Psoas muscle (tissue), 8 donors: ENCODE measurements around the gene GOLGA6L26. TPM values are rescaled to one million over a fixed set of nuclear protein-coding genes. Genes with fewer than 3 reads are reported as not detected.
"Not testable (repeated sequence)": the region's sequence is repeated elsewhere in the genome, so short reads cannot be mapped to it uniquely, and the experiment has no call there.

Experiments used
- ATAC-seq, 4 donors: fragments of 200-7000 bp; cut with Tn5 transposase; one replicate each; pipeline ENCODE4 v1.9.1; 2020; ENCODE audit warnings: moderate library complexity in 3 of 4, mild to moderate bottlenecking in 2 of 4
- DNase-seq, 2 donors: peaks; one replicate each; pipeline ENCODE4 v3.0.0-alpha.2; 2020
- H3K27ac ChIP-seq: fragments of 200-600 bp; one replicate; pipeline ENCODE4 v1.8.0; 2022
- H3K27me3 ChIP-seq, 3 donors: fragments of 200-600 bp in 1 of 3; one replicate each; pipeline versions ENCODE4 v1.6.1 to v1.8.0; 2013 to 2022; ENCODE audit warnings: low read length in 2 of 3, mild to moderate bottlenecking in 2 of 3, moderate library complexity in 1 of 3; ENCODE audit not compliant: insufficient read depth in 3 of 3
- H3K36me3 ChIP-seq, 2 donors: fragments of 200-600 bp in 1 of 2; one replicate each; pipeline versions ENCODE4 v1.6.1 to v1.8.0; 2013 to 2022; ENCODE audit warnings: low read depth in 1 of 2, mild to moderate bottlenecking in 1 of 2, moderate library complexity in 1 of 2; ENCODE audit not compliant: insufficient read depth in 1 of 2
- H3K4me1 ChIP-seq: fragments of 200-600 bp; one replicate; pipeline ENCODE4 v1.8.0; 2022
- H3K4me3 ChIP-seq: fragments of 200-600 bp; one replicate; pipeline ENCODE4 v1.8.0; 2022; ENCODE audit warnings: mild to moderate bottlenecking
- H3K9me3 ChIP-seq: fragments of 200-600 bp; one replicate; pipeline ENCODE4 v1.8.0; 2022
- WGBS, 3 donors: extraction: QIAGEN DNeasy Blood & Tissue Kit; methylation state at CpG; one replicate each; pipeline versions ENCODE4 v1.1.6 to v1.1.7; 2013; 5-methylcytosine and 5-hydroxymethylcytosine counted together
- intact Hi-C, 2 donors: fragments of 100-400 bp; cut with DNase I; formaldehyde crosslinking; loops; one replicate each; pipeline versions ENCODE4 v1.11.0 to v1.14.2; 2022
- long read RNA-seq, 2 donors: library from polyadenylated mRNA; unstranded; transcript quantifications; one replicate each; pipeline ENCODE4 v2.0.0, GENCODE V29; 2021
- polyA plus RNA-seq, 3 donors: library from polyadenylated mRNA; stranded (reverse); fragments of 200-250 nt; gene quantifications; one replicate each; pipeline ENCODE4 v1.2.3, GENCODE V29; 2013
- total RNA-seq, 4 donors: library from RNA; stranded (reverse); fragmentation: NEBNext Ultra II Directional in 2 of 4; extraction: Animal tissue kit (Norgen Biotek cat#: 25700) in 2 of 4; gene quantifications; one replicate each; pipeline versions ENCODE4 v1.2.1 to v1.2.4, GENCODE V29; 2021 to 2023
- TF ChIP-seq, protein P1 (sequence below): fragments of 200-600 bp; IDR thresholded peaks from one replicate; pipeline ENCODE4 v1.8.0; 2022; ENCODE audit warnings: antibody characterized with exemption
- donor health status: healthy with polysubstance abuse.
- donor health status: DM: no; HTN: no; CAD: no; lungs with moderate emphysema.
- donor health status: Bipolar disorder and iron deficiency.
- donor health status: healthy.
- donor health status: DM: yes; HTN: yes; CAD: no.
- donor health status: DM: no; HTN: no; CAD: no.
- donor health status: DM: no; HTN: no; CAD: no.
- donor health status: DM: yes; HTN: yes; CAD: no.

The GOLGA6L26 gene, protein sequence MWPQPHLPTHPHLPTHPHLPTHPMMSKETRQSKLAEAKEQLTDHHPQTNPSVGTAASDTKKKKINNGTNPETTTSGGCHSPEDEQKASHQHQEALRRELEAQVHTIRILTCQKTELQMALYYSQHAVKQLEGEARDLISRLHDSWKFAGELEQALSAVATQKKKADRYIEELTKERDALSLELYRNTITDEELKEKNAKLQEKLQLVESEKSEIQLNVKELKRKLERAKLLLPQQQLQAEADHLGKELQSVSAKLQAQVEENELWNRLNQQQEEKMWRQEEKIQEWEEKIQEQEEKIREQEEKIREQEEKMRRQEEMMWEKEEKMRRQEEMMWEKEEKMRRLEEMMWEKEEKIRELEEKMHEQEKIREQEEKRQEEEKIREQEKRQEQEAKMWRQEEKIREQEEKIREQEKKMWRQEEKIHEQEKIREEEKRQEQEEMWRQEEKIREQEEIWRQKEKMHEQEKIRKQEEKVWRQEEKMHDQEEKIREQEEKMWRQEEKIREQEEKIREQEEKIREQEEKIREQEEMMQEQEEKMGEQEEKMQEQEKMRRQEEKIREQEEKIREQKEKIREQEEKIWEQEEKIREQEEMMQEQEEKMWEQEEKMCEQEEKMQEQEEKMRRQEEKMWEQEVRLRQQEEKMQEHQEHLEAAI
- total RNA-seq (not detected), polyA plus RNA-seq (not detected)
- long read RNA-seq, donor 1 = 0 reads
- long read RNA-seq, donor 2 = 0 reads

DNA sequence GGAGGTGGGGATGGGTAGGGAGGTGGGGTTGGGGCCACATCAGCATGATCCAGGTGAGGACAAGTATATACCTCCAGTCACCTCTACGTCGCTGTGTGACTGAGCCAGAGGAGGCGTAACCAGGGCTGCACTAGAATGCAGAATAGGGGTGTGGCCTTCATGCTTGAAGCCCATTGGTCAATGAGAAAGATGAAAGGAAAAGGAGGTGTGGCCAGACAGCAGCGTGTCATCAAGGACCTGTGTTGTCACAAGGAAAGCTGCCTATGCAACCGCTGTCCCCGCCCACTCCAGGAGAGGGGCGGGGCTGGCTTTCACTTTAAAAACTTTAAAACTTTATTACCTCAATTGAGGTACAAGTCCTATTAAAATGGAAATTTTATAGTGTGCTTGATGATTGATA lies at the start of gene GOLGA6L26:
GOLGA6L26 (minus strand) TSS at position 101 of the 400 bp plus-strand sequence; CDS start at position 40, 61 bp downstream.
- H3K36me3 ChIP-seq, H3K27ac ChIP-seq, H3K27me3 ChIP-seq, H3K4me1 ChIP-seq, H3K4me3 ChIP-seq, ATAC-seq, H3K9me3 ChIP-seq, DNase-seq, intact Hi-C loops: not testable (repeated sequence)
- WGBS, 3 donors = no CpG with 5 or more reads among the region's 7 CpGs

DNA sequence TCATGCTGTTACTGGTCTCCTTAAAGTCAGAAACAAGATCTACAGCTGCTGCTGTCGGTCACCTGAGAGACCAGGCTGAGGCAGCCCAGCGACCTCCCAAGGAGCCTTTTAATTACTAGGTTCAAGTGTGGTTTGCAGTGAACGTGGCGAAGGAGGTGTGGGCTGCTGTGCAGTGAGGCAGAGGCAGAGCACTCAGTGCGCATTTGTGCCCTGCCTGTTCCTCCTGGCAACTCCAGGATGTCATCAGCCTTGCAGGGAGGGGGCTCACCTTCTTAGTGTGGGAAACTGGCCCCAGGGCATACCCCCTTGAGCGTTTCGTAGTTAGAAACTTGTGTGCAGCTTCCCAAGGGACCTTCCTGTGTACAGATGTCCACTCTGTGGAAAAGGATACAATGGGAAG lies 47.2 kb upstream of the GOLGA6L26 start:
- intact Hi-C loops, H3K9me3 ChIP-seq, H3K36me3 ChIP-seq, H3K4me3 ChIP-seq, H3K27ac ChIP-seq, ATAC-seq, H3K27me3 ChIP-seq, DNase-seq, H3K4me1 ChIP-seq: not testable (repeated sequence)
- 31 to 35% (median 32%) methylated on average over 7 of the region's 7 CpGs for WGBS, 3 donors

DNA sequence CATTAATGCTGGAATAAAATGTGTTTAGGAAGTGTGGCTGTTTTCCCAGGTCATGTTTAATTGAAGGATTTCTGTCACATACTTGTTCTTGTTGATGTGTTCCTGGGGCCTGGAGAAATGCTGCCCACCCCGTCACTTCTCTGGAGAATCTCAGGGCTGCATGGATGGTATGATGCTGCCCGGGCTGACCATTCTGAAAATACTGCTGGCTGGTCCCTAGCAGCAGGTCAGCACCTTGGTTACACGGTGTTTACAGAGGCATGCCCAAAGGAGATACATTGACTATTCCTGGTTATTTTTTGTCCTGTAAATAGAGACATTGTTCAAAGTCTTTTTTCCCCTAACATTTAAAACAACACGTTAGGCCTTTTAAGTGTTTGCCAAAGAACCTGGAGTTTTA lies 46.7 kb upstream of the GOLGA6L26 start:
- H3K4me1 ChIP-seq, H3K27ac ChIP-seq, DNase-seq, H3K9me3 ChIP-seq, H3K27me3 ChIP-seq, intact Hi-C loops, ATAC-seq, H3K36me3 ChIP-seq, H3K4me3 ChIP-seq: not testable (repeated sequence)
- WGBS, 3 donors = 48 to 49% (median 48%) methylated on average over 4 of the region's 4 CpGs

DNA sequence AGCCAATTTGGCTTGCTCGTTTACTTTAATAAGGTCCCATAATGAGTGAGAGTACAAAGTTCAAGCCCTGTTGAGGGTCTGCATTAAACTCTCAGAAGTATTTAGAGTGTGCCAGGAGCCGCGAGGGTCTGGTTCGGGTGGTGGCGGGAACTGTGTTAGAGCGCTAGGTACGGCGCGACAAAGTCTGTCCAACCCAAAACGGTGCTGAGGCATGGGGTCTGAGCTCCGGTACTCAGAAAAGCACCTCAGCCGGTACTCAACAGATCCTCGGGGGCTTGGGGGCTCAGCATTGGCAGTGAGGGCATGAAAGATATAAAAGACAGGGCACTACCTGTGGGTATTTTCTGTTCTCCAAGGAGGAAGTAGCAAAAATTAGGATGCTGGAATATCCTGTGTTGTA lies 45.0 kb upstream of the GOLGA6L26 start:
- H3K27me3 ChIP-seq, ATAC-seq, H3K9me3 ChIP-seq, H3K27ac ChIP-seq, H3K4me1 ChIP-seq, intact Hi-C loops, DNase-seq, H3K4me3 ChIP-seq, H3K36me3 ChIP-seq: not testable (repeated sequence)
- 90 to 91% (median 90%) methylated on average over 13 of the region's 13 CpGs for WGBS, 3 donors

DNA sequence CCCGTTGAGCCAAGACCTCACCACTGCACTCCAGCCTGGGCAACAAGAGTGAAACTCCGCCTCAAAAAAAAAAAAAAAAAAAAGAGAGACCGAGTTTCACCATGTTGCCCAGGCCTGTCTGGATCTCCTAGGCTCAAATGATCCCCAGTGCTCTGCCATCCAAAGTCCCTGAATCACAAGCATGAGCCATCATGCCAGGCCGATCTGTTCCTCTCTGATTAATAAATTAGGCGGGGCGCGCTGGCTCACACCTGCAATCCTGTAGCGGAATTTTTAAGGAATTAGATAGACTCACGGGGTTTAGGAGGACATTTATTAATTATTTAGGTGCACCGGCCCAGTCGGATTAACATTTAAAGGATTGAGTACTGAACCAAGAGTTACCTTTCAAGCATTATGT lies 40.2 kb upstream of the GOLGA6L26 start:
- intact Hi-C loops, H3K27ac ChIP-seq: not testable (repeated sequence)

DNA sequence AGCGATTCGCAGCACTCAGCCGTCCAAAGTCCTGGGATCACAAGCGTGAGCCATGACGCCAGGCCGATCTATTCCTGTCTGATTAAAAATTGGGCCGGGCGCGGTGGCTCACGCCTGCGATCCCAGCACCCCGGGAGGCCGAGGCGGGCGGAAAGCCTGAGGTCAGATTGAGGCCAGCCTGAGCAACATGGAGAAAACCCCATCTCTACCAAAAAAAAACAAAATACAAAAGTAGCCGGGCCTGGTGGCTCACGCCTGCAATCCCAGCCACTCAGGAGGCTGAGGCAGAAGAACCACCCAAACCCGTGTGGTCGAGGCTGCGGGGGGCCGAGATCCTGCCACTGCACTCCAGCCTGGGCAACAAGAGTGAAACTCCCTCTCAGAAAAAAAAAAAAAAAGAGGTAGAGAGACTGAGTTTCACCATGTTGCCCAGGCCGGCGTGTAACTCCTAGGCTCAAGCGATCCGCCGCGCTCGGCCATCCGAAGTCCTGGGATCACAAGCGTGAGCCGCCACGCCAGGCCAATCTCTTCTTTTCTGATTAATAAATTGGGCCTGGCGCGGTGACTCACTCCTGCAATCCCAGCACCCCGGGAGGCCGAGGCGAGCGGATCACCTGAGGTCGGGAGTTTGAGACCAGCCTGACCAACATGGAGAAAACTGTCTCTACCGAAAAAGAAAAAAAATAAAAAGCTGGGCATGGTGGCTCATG lies 39.0 kb upstream of the GOLGA6L26 start:
- ATAC-seq, H3K36me3 ChIP-seq, H3K27ac ChIP-seq, H3K4me1 ChIP-seq, H3K4me3 ChIP-seq, DNase-seq, intact Hi-C loops, H3K27me3 ChIP-seq, H3K9me3 ChIP-seq: not testable (repeated sequence)
- WGBS, 3 donors = 96 to 97% (median 96%) methylated on average over 40 of the region's 40 CpGs

More for the DNA sequence above, 40.2 kb upstream of the GOLGA6L26 start:
- not testable (repeated sequence) for ATAC-seq, H3K36me3 ChIP-seq, H3K9me3 ChIP-seq, DNase-seq, H3K27me3 ChIP-seq, H3K4me3 ChIP-seq, H3K4me1 ChIP-seq
- 89 to 90% (median 90%) methylated on average over 11 of the region's 11 CpGs for WGBS, 3 donors

DNA sequence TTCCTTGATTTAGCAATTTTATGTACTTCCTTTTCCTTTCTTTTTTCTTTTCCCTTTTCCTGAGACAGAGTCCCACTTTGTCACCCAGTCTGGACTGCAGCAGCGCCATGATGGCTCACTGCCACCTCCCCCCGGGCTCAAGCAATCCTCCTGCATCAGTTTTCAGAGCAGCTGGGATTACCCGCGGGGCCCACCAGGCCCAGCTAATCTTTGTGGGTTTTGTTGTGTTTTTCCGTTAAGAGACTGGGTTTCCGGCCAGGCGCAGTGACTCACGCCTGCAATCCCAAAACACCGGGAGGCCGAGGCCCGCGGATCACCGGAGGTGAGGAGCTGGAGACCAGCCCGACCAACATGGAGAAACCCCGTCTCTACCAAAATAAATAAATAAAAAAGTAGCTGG lies 38.3 kb upstream of the GOLGA6L26 start:
- no peak overlapping the region for H3K4me3 ChIP-seq
- intact Hi-C loops = no loop called here
- H3K9me3 ChIP-seq = no peaks in the 10 kb centered on the region
- TF ChIP-seq, protein P1, sequence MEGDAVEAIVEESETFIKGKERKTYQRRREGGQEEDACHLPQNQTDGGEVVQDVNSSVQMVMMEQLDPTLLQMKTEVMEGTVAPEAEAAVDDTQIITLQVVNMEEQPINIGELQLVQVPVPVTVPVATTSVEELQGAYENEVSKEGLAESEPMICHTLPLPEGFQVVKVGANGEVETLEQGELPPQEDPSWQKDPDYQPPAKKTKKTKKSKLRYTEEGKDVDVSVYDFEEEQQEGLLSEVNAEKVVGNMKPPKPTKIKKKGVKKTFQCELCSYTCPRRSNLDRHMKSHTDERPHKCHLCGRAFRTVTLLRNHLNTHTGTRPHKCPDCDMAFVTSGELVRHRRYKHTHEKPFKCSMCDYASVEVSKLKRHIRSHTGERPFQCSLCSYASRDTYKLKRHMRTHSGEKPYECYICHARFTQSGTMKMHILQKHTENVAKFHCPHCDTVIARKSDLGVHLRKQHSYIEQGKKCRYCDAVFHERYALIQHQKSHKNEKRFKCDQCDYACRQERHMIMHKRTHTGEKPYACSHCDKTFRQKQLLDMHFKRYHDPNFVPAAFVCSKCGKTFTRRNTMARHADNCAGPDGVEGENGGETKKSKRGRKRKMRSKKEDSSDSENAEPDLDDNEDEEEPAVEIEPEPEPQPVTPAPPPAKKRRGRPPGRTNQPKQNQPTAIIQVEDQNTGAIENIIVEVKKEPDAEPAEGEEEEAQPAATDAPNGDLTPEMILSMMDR = no peak
- ATAC-seq = no peak
- H3K27me3 ChIP-seq = no peaks in the 10 kb centered on the region
- H3K36me3 ChIP-seq = no peaks in the 10 kb centered on the region
- no peak overlapping the region for H3K27ac ChIP-seq
- H3K4me1 ChIP-seq = no peaks in the 10 kb centered on the region
- 53 to 68% (median 62%) methylated on average over 15 of the region's 15 CpGs for WGBS, 3 donors
- DNase-seq = no peak

DNA sequence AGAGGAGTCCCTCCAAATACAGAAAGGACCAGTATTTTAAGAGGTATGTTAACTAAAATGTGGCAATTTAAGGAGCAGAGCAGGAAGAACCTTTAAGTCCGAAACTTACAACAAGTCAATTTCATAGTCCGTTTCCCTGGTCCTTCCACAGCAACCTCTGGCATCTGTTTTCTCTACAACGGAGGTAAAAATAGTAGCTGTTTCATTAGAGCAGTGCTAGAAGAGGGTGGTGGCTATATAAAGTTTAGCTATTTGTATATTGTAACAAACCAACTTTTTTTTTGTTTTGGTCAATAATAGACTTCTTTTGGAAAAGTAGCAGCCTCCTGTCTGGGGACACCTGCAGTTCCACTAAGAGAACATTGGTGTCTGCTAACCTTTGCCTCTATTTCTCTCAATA lies 37.9 kb upstream of the GOLGA6L26 start:
- H3K9me3 ChIP-seq, DNase-seq, H3K27me3 ChIP-seq, ATAC-seq, H3K4me3 ChIP-seq, H3K4me1 ChIP-seq, H3K36me3 ChIP-seq, intact Hi-C loops, H3K27ac ChIP-seq: not testable (repeated sequence)
- WGBS, 3 donors = 55 to 65% (median 58%) methylated on average over 3 of the region's 3 CpGs

DNA sequence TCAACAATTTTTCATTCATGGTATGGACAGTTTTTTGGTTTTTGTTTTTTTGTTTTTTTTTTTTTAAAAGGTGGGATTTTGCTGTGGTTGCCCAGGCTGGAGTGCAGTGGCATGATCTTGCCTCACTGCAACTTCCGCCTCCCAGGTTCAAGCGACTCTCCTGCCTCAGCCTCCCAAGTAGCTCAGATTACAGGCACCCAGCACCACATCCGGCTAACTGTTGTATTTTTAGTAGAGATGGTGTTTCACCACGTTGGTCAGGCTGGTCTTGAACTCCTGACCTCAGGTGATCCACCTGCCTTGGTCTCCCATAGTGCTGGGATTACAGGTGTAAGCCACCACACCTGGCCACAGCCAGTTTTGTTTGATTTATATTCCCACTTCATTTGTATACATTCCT lies 37.1 kb upstream of the GOLGA6L26 start:
- H3K4me3 ChIP-seq = not testable (repeated sequence)

More for the DNA sequence above, 37.1 kb upstream of the GOLGA6L26 start:
- H3K4me1 ChIP-seq, ATAC-seq, DNase-seq, intact Hi-C loops, H3K9me3 ChIP-seq, H3K36me3 ChIP-seq, H3K27ac ChIP-seq, H3K27me3 ChIP-seq: not testable (repeated sequence)
- 39 to 70% (median 60%) methylated on average over 4 of the region's 4 CpGs for WGBS, 3 donors
